NCI-H524 (cell line): ENCODE results near the gene USP16.

Source experiments
- DNase-seq, 2 experiments: peaks; one replicate each; lab custom pipeline; 2025; lab: John Stamatoyannopoulos, UW

USP16 gene

DNA sequence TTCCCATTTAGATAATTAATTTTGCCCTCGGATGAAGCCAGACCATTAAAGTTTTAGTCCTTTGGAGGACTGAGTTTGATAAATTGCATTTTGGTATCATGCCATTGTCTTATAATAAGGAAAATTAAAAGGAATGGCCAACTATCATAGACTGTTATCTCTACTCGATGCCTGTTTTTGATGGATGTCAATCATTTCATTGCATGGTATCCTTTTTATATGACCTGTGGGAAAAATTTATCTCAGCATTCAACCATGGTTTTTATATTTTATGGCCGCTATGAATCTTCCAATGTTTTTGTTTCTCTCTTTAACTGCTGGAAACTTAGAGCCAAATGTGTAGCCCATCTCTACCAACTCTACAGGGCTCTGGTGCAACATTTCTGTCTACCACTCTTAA, 58.8 kb downstream of the USP16 start:
- DNase-seq, result no peak

DNA sequence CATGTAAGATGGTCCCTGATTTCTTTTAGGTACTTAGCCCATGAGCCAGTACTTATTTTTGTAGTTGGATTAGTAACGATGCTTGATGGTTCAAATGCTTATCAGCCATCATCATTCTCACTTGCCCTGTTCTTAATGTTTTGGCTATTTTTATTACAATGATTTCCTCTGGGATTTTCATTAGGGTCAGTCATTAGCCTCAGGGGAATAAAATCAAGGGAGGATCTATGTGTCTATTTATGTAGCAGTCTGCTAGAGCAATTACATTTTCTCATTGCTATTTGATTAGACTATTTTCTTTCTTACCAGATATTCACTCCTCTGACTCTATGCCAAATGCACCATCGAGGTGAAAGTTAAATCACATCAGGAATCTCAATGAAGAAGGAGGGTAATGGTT, 59.9 kb downstream of the USP16 start:
- DNase-seq, result no peak

DNA sequence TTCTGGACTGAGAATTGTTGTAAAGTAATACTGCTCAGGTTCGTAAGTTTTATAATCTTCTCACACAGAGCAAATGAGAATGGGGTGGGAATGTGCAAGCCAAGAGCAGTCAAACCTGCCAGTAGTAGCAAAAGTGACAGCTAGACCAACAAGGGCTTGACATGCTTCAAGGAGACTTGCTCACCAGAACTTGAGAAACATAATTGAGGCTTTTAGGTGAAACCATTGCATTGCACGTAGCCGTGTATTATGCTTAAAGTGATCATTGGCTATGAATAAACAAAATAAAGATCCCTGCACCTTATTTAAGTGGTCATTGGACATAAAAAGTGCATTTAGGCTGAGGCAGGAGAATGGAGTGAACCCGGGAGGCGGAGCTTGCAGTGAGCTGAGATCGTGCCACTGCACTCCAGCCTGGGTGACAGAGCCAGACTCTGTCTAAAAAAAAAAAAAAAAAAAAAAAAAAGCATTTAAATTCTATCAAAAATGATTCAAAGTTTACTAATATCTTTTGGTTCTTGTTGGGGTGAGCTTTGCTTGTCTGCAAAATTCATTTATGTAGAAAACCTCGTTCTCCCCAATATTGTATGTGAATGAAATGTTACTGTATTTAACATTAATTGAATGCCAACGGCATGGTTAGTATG, 60.8 kb downstream of the USP16 start:
- no peak for DNase-seq

DNA sequence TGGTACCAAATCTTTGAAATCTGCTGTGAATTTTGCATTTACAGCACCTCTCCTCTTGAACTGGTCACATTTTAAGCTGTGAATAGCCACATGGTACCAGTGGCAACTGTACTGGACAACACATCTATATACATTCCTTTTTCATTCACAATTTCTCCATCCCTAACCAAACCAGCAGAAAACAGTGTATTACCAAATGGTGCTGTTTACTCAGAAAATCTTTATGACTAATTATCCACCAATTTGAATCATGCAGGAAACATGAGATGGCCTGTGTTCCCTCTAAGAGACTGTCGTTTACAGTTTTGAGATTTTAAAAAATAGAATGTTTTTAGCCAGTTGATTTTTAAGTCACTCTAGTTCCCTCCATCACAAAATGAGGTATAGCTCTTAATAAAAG, 66.6 kb downstream of the USP16 start:
- DNase-seq, result no peak

DNA sequence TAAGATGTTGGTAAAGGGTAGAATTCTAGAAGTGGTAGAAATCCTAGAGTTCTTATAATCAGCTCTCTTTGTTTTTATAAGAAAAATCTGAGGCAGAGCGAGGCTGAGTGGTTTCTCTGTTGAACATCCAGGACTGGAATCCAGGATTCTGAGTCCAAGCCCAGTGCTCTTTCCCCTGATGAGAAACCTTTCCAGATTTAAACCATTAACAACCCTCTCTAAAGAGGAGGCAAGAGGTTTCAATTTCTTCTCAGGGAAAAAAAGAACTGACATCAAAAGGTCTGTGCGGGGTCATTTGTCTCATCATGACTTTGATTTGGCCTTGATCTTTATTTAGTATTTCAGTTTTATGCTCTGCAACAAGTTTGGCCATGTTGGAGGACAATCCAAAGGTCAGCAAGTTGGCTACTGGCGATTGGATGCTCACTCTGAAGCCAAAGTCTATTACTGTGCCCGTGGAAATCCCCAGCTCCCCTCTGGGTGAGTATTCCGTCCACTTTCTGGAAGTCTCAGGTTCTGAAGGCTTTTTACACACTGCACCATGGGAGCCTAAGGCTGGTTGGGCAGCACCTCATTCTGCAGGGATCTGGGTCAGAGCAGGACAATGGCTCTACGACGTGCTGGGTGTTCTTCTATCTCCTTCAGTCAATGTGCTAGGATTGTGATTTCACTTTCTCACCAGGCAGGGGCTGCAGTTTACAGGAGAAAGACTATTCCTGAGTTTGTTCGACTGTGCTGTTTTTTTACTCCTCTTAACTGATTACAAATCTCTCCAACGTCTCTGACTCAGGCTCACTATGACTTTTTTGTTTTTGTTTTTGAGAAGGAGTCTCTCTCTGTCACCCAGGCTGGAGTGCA, 67.9 kb downstream of the USP16 start:
- no peak for DNase-seq

DNA sequence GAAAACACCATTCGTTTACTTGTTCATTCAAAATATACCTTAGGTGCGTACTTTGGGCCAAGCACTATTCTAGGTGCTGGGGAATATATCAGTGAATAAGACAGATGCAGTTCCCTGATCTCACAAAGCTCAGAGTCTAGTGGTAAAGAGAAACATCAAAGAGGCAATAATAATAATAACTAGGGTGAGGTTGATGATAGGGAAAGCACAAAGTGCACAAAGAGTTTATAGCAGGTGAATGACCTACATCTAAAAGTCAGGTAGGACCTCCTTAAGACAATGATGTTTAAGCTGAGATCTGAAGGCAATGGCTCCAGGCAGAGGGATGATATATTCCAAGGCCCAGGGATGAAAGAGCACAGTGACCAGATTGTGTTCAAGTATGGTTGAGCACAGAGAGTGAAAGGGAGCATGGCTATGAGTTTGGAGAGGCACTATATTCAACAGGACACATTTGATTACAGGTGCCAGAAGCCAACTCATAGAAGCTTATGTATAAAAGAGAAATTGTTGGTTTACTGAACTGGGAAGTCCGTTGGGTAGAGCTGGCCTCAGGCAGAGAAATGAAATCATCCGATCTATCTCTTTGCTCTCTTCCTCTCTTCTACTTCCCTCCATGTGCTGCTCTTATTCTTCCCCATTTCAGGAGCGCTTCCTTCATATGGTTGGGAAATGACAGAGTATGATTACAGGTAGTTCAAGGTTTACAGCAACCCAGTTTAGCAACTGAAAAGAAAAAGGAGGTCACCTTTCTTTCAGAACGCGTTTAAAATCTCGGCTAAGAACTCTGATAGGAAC, 71.9 kb downstream of the USP16 start:
- no peak for DNase-seq

DNA sequence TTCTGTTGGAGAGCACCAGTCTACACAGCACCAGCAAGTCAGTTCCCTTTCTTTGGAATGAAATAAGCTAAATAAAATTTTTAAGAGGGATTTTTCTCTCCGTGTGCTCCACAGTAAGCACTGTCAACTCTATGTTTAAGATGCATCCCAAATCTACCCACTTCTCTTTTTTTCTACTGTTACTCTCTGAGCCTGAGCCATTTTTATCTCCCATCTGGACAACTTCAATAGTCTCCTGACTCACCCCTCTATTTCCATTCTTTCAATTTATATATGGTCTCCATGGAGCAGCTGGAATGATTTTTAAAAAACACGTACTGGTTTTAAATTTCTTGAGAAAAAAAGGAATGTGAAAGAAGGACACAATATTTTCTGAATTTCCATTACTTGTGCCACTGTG, 73.7 kb downstream of the USP16 start:
- no peak for DNase-seq

DNA sequence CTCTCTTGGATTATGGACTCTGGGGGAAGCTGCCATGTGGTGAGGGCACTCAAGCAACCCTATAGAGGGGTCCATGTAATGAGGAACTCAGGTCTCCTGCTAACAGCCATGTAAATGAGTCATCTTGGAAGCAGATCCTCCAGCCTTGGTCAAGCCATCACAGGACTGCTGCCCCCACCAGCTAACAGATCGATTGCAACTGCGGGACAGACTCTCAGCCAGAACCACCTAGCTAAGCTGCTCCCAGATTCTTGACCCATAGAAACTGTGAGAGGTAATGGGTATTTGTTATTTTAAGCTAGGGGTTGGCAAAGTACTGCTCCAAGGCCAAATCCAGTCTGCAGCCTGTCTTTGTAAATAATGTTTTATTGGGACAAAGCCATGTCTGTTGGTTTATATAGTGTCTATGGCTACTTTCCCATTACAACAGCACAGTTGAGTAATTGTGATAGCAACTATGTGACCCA, 78.4 kb downstream of the USP16 start:
- DNase-seq, result no peak
